NOMO-1 (cell line): ENCODE data around the gene SLC2A14.
"Not testable (repeated sequence)": the region's sequence is repeated elsewhere in the genome, so short reads cannot be mapped to it uniquely, and the experiment has no call there.

Experiments used
- DNase-seq, 2 experiments: peaks; one replicate each; lab custom pipeline; 2025; ENCODE audit not compliant: unreplicated experiment in 2 of 2; lab: John Stamatoyannopoulos, UW

SLC2A14 gene

GRCh38 chr12:7872566-7873319 is at the start of gene SLC2A14:
Gene SLC2A14, minus strand, starts transcription at chr12:7872915. Its CDS starts 3,035 bp downstream, at chr12:7869880.
- DNase-seq: no peak

- not testable (repeated sequence) for DNase-seq
Measured at GRCh38 chr12:7921181-7921580, 48.5 kb upstream of the SLC2A14 start.

GRCh38 chr12:7918268-7918590 is 45.5 kb upstream of the SLC2A14 start:
- DNase-seq: not testable (repeated sequence)

GRCh38 chr12:7917392-7918267 is 44.9 kb upstream of the SLC2A14 start:
- DNase-seq: no peak

- no peak for DNase-seq
Measured at GRCh38 chr12:7916936-7917335, 44.2 kb upstream of the SLC2A14 start.

- no peak for DNase-seq
Measured at GRCh38 chr12:7915661-7916403, 43.1 kb upstream of the SLC2A14 start.

- not testable (repeated sequence) for DNase-seq
Measured at GRCh38 chr12:7910106-7910505, 37.4 kb upstream of the SLC2A14 start.

GRCh38 chr12:7907009-7907408 is 34.3 kb upstream of the SLC2A14 start:
- DNase-seq: peak; percentile 13 to 28

GRCh38 chr12:7906303-7906702 is 33.6 kb upstream of the SLC2A14 start:
- not testable (repeated sequence) for DNase-seq

GRCh38 chr12:7905600-7906125 is 32.9 kb upstream of the SLC2A14 start:
- not testable (repeated sequence) for DNase-seq

GRCh38 chr12:7905071-7905470 is 32.4 kb upstream of the SLC2A14 start:
- DNase-seq: no peak

- not testable (repeated sequence) for DNase-seq
Measured at GRCh38 chr12:7902416-7902815, 29.7 kb upstream of the SLC2A14 start.

- no peak for DNase-seq
Measured at GRCh38 chr12:7899755-7900154, 27.0 kb upstream of the SLC2A14 start.

GRCh38 chr12:7896726-7897125 is 24.0 kb upstream of the SLC2A14 start:
- not testable (repeated sequence) for DNase-seq

GRCh38 chr12:7892186-7892980 is 19.7 kb upstream of the SLC2A14 start:
- no peak for DNase-seq

GRCh38 chr12:7884689-7885088 is 12.0 kb upstream of the SLC2A14 start:
- peak; percentile 45 to 72 for DNase-seq

- not testable (repeated sequence) for DNase-seq
Measured at GRCh38 chr12:7881736-7882120, 9.0 kb upstream of the SLC2A14 start.

GRCh38 chr12:7880952-7881735 is 8.4 kb upstream of the SLC2A14 start:
- not testable (repeated sequence) for DNase-seq

- no peak for DNase-seq
Measured at GRCh38 chr12:7879246-7879645, 6.5 kb upstream of the SLC2A14 start.
